GM12878 (cell line): ENCODE data around the gene AKAP13. TPM values are rescaled to one million over a fixed set of nuclear protein-coding genes. Genes with fewer than 3 reads are reported as not detected.

ENCODE experiments used
- ATAC-seq: fragments of 200-7000 bp; cut with Tn5 transposase; 3 replicates; pipeline ENCODE4 v1.9.1; 2020; ENCODE audit warnings: mild to moderate bottlenecking, moderate library complexity
- BruUV-seq: library from RNA; stranded (reverse); fragments of 400-500 nt; replicated peaks from 2 replicates; lab custom pipeline; 2021; lab: Mats Ljungman, UMichigan
- CTCF ChIA-PET: fragments of 300-600 bp; sonication (Branson Sonifier 250); formaldehyde crosslinking; extraction: SDS; loops from one replicate; lab custom pipeline; 2021; ENCODE audit warnings: inconsistent platforms; lab: Yijun Ruan, JAX
- POLR2A ChIA-PET: fragments of 350-600 bp; formaldehyde crosslinking; extraction: SDS; loops from one replicate; lab custom pipeline; 2021; ENCODE audit warnings: inconsistent platforms; lab: Charles Lee
- RAD21 ChIA-PET: fragments of 300-600 bp; sonication (Branson Sonifier 250); formaldehyde crosslinking; loops from one replicate; lab custom pipeline; 2023; ENCODE audit warnings: antibody characterized with exemption; ENCODE audit not compliant: unreplicated experiment; lab: Charles Lee
- SMC1A ChIA-PET: fragments of 300-600 bp; sonication (Branson Sonifier 250); formaldehyde crosslinking; loops from one replicate; lab custom pipeline; 2023; ENCODE audit not compliant: unreplicated experiment, uncharacterized antibody; lab: Charles Lee
- DNase-seq: peaks from one replicate; pipeline ENCODE4 v3.0.0-alpha.2; 2011; ENCODE audit warnings: low read depth, low spot score
- FAIRE-seq: peaks from 3 replicates; lab custom pipeline; 2011; peaks lifted over from hg19 to GRCh38; lab: Jason Lieb, UNC
- H2AFZ ChIP-seq: 2 replicates; pipeline ENCODE4 v1.6.0; 2011; ENCODE audit warnings: low read depth, low read length, control low read depth; ENCODE audit not compliant: control insufficient read depth
- H3K27ac ChIP-seq: 2 replicates; pipeline ENCODE4 v1.5.1; 2011; ENCODE audit warnings: control low read depth; ENCODE audit not compliant: control insufficient read depth, insufficient read depth
- H3K27me3 ChIP-seq, 2 experiments: replicated peaks in 1 of 2; 2 replicates each; pipeline versions ENCODE4 v1.6.0 to v1.6.1; 2011; ENCODE audit warnings: low read length in 1 of 2; ENCODE audit not compliant: control insufficient read depth in 2 of 2, insufficient read depth in 2 of 2
- H3K36me3 ChIP-seq, 2 experiments: 2 replicates each; pipeline ENCODE4 v1.5.1; 2011; ENCODE audit warnings: low read length in 1 of 2; ENCODE audit not compliant: control insufficient read depth in 2 of 2, insufficient read depth in 2 of 2
- H3K4me1 ChIP-seq: 2 replicates; pipeline ENCODE4 v1.6.1; 2011; ENCODE audit warnings: mild to moderate bottlenecking, low read length, moderate library complexity, mixed read lengths; ENCODE audit not compliant: control insufficient read depth, insufficient read depth
- H3K4me2 ChIP-seq: 2 replicates; pipeline ENCODE4 v1.6.0; 2011; ENCODE audit warnings: control low read depth; ENCODE audit not compliant: control insufficient read depth, insufficient read depth
- H3K4me3 ChIP-seq: fragments of 200-600 bp; sonication (generic); 2 replicates; pipeline ENCODE4 v1.5.1; 2016
- H3K79me2 ChIP-seq: 2 replicates; pipeline ENCODE4 v1.6.0; 2011; ENCODE audit warnings: low read length; ENCODE audit not compliant: control insufficient read depth, insufficient read depth
- H3K9ac ChIP-seq: 2 replicates; pipeline ENCODE4 v1.8.0; 2011; ENCODE audit warnings: low read length, control low read depth, mixed read lengths; ENCODE audit not compliant: control insufficient read depth, insufficient read depth
- H3K9me3 ChIP-seq: replicated peaks from 3 replicates; pipeline ENCODE4 v1.5.1; 2011; ENCODE audit warnings: mild to moderate bottlenecking, low read length; ENCODE audit not compliant: control insufficient read depth, insufficient read depth
- H4K20me1 ChIP-seq: 2 replicates; pipeline ENCODE4 v1.6.0; 2011; ENCODE audit not compliant: control insufficient read depth, insufficient read depth
- CUX1 ChIP-seq: IDR thresholded peaks from 2 replicates; pipeline ENCODE4 v1.6.1; 2012; ENCODE audit warnings: improper control_type of control experiment, low read depth, low read length; ENCODE audit not compliant: insufficient replicate concordance
- IRF4 ChIP-seq: IDR thresholded peaks from 2 replicates; pipeline ENCODE4 v1.6.1; 2011; ENCODE audit warnings: low read depth, low read length
- MYB ChIP-seq: fragments of 150-350 bp; IDR thresholded peaks from 2 replicates; pipeline ENCODE4 v1.6.1; 2014; ENCODE audit warnings: mild to moderate bottlenecking, low read depth, low read length, borderline replicate concordance
- NR2F1 ChIP-seq: fragments of 450-650 bp; conservative IDR thresholded peaks from 2 replicates; pipeline ENCODE4 v1.6.1; 2017; ENCODE audit warnings: mild to moderate bottlenecking
- PAX5 ChIP-seq: IDR thresholded peaks from 2 replicates; pipeline ENCODE4 v1.6.1; 2011; ENCODE audit warnings: low read depth, low read length, borderline replicate concordance
- PML ChIP-seq: IDR thresholded peaks from 2 replicates; pipeline ENCODE4 v1.6.1; 2012; ENCODE audit warnings: low read length, inconsistent platforms
- RB1 ChIP-seq: fragments of 450-650 bp; formaldehyde crosslinking; IDR thresholded peaks from 2 replicates; pipeline ENCODE4 v1.6.1; 2017; ENCODE audit warnings: mild to moderate bottlenecking, borderline replicate concordance
- RELA ChIP-seq: fragments of 450-650 bp; IDR thresholded peaks from 2 replicates; pipeline ENCODE4 v1.8.0; 2014; ENCODE audit warnings: borderline replicate concordance; ENCODE audit not compliant: partially characterized antibody
- SIN3A ChIP-seq: IDR thresholded peaks from 2 replicates; pipeline ENCODE4 v1.6.1; 2012; ENCODE audit warnings: low read depth, low read length, improper control_type of control experiment
- WGBS: methylation state at CpG from one replicate; pipeline ENCODE4 v1.1.6; 2016; ENCODE audit warnings: low lambda C conversion rate; ENCODE audit not compliant: insufficient replicate concordance, insufficient coverage; ENCODE audit errors: missing lambda C conversion rate; 5-methylcytosine and 5-hydroxymethylcytosine counted together
- in situ Hi-C: fragments of 300-500 bp; cut with MboI; formaldehyde crosslinking; loops from 9 replicates; pipeline ENCODE4 v1.14.3; 2018; ENCODE audit warnings: mixed read lengths
- intact Hi-C: fragments of 100-400 bp; cut with micrococcal nuclease; formaldehyde crosslinking; loops from one replicate; pipeline ENCODE4 v1.14.2; 2022; ENCODE audit not compliant: unreplicated experiment
- polyA plus RNA-seq, 11 experiments: library from polyadenylated mRNA; depleted of rRNA in 4 of 11; unstranded in 6 of 11; stranded (reverse) in 5 of 11; fragments of >200 nt; fragmentation: Nextera tagmentation in 4 of 11; fragmentation: Illumina TruSeq in 1 of 11; extraction: Ambion mirVana in 4 of 11; extraction: Trizol in 1 of 11; gene quantifications; 1 replicate in 1 of 11; 2 replicates in 10 of 11; pipeline versions ENCODE4 v1.2.1 to v1.2.3, GENCODE V29; 2011 to 2016; ENCODE audit warnings: inconsistent platforms in 2 of 11, missing spikeins in 2 of 11, low read depth in 1 of 11
- total RNA-seq, 4 experiments: library from RNA; depleted of rRNA in 3 of 4; stranded (reverse); fragments of >200 nt in 3 of 4; fragmentation: Illumina TruSeq in 1 of 4; extraction: Trizol in 1 of 4; gene quantifications; 2 replicates each; pipeline versions ENCODE4 v1.2.1 to v1.2.3, GENCODE V29; 2013 to 2021

AKAP13 gene
- total and polyA plus RNA-seq, 10 of the 15 experiments (the other 5 are each of a cell fraction or from before 2014, with no cell fraction given): 14.4 to 74.9 (median 55.1) TPM

- intact Hi-C loops: no loop called here
- ChIA-PET POLR2A (no interaction called here), CTCF (no interaction called here), RAD21 (no interaction called here), SMC1A (interaction anchor here (0.6 kb wide), 1 partner anchor 10 kb away, joined by 3 read pairs; no protein-coding TSS in a partner anchor)
- no peaks in the 10 kb centered on the region for H4K20me1 ChIP-seq
- H3K4me3 ChIP-seq: no peak overlapping the region
- no peak overlapping the region for H3K9ac ChIP-seq
- no peaks in the 10 kb centered on the region; a peak in 1 of 4 replicates for H3K36me3 ChIP-seq
- no peak for TF ChIP-seq RELA
- TF ChIP-seq RB1: no peak
- H3K4me2 ChIP-seq: no peak overlapping the region
- 86% methylated on average over 19 of the region's 32 CpGs for WGBS
- no peak overlapping the region for H3K27ac ChIP-seq
- DNase-seq: no peak
- H2AFZ ChIP-seq: no peak overlapping the region
- no peaks in the 10 kb centered on the region; the same call in 2 of the 3 replicates for H3K9me3 ChIP-seq
- H3K79me2 ChIP-seq: no peaks in the 10 kb centered on the region
- in situ Hi-C loops: no loop called here
- no peak for ATAC-seq
- no TSS peak for BruUV-seq
- H3K27me3 ChIP-seq: no peaks in the 10 kb centered on the region
- H3K4me1 ChIP-seq: no peaks in the 10 kb centered on the region
- FAIRE-seq: no peak
Measured at GRCh38 chr15:85768595-85769168, 388.3 kb downstream of the AKAP13 start.

GRCh38 chr15:85769182-85769900 lies 388.9 kb downstream of the AKAP13 start:
- ChIA-PET SMC1A (interaction anchor here (0.6 kb wide), 1 partner anchor 9 kb away, joined by 3 read pairs; no protein-coding TSS in a partner anchor), POLR2A (no interaction called here), CTCF (no interaction called here), RAD21 (no interaction called here)
- no peak overlapping the region for H2AFZ ChIP-seq
- FAIRE-seq: no peak
- H3K4me2 ChIP-seq: no peak overlapping the region
- no TSS peak for BruUV-seq
- no peak overlapping the region for H3K9ac ChIP-seq
- H4K20me1 ChIP-seq: no peaks in the 10 kb centered on the region
- no peaks in the 10 kb centered on the region for H3K4me1 ChIP-seq
- no peak overlapping the region for H3K4me3 ChIP-seq
- H3K36me3 ChIP-seq: no peaks in the 10 kb centered on the region; a peak in 1 of 4 replicates
- no peak for ATAC-seq
- 96% methylated on average over 36 of the region's 42 CpGs for WGBS
- no peaks in the 10 kb centered on the region; the same call in 2 of the 3 replicates for H3K9me3 ChIP-seq
- H3K27ac ChIP-seq: no peak overlapping the region
- in situ Hi-C loops: no loop called here
- H3K79me2 ChIP-seq: no peaks in the 10 kb centered on the region
- intact Hi-C loops: no loop called here
- no peak for DNase-seq
- no peaks in the 10 kb centered on the region for H3K27me3 ChIP-seq
- TF ChIP-seq PAX5 (no peak), NR2F1 (no peak), CUX1 (no peak), SIN3A (no peak), IRF4 (no peak), MYB (no peak), PML (no peak)
